ENCODE data around the gene SLC1A5.

SLC1A5 gene

DNA sequence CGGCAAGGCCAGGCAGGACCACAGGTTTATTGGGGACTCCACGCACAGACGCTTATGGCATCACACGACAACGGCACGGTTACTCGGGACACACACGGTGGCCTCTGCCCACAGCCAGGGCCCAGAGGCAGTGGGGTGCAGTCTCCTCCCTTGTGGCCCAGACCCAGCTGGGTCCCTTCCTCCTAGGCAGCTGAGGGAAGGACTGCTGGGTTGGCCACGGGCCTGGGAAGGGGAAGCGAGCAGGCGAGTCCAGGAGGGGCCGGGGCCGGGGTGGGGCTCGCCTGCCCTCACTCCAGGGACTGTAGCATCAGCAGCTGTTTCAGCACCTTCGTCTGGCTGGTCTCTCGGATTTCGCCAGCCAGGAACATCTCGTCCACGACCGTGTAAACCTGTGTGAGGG, 49.8 kb upstream of the SLC1A5 start:
- no peak for TF ChIP-seq ZFP37 (tag by site-specific recombination; IDR thresholded peaks at IDR 0.05)
- peaks cover 7% of the 10 kb centered on the region for H3K4me1 ChIP-seq (ENCODE audit: control insufficient read depth, insufficient read depth, low read length)
- H3K27ac ChIP-seq (ENCODE audit: extremely low read depth, low read depth, low read length) = no peak overlapping the region
- no peak overlapping the region for H3K4me3 ChIP-seq (ENCODE audit: low read depth, low read length)
- POLR2A ChIA-PET = interaction anchor here (0.7 to 2.4 kb wide), 3 partner anchors 50 to 68 kb away, joined by 3 to 10 read pairs (median 3); partner anchors contain the start of gene SLC1A5
- peaks cover 13 to 48% of the 10 kb centered on the region in 2 experiments; a peak in 2 of 3 replicates for H3K36me3 ChIP-seq (ENCODE audit: control insufficient read depth in 2 of 2, insufficient read depth in 1 of 2, low read length in 2 of 2)
- H3K9me3 ChIP-seq (ENCODE audit: control insufficient read depth, insufficient read depth, low read depth, low read length) = no peaks in the 10 kb centered on the region
- CTCF ChIA-PET = interaction anchor here (0.6 to 2.9 kb wide), 4 partner anchors 55 to 84 kb away, joined by 4 to 12 read pairs (median 4); no protein-coding TSS in a partner anchor

DNA sequence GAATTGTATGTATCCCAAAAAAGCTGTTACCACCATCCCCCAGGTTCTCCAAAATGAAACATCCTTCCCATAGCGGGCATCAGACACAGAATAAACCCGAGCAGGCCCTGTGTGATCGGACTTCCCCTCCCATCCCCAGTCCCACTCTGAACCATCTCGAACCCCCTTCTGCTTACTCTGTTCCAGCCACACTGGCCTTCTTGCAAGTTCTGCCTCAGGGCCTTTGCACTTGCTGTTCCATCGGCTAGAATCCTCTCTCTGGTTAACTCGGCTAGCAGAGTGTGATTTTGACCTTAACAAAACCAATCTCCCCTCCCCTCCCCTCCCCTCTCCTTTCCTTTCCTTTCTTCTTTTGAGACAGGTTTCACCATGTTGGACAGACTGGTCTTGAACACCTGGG, 46.6 kb upstream of the SLC1A5 start:
- CTCF ChIA-PET = interaction anchor here (1.2 kb wide), 1 partner anchor 79 kb away, joined by 3 read pairs; no protein-coding TSS in a partner anchor
- POLR2A ChIA-PET = no interaction called here

DNA sequence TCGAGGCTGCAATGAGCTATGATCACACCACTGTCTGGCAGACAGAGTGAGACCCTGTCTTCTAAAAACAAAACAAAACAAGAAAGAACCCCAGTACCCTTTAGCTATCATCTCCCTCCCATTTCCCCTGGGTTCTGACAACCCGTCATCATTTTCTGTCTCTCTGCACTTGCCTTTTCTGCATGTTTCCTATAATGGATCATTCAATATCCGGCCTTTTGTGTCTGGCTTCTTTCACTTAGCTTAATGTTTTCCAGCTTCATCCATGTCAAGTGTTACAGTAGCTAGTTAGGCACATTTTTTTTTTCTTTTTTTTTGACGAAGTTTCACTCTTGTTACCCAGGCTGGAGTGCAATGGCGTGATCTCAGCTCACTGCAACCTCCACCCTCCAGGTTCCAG, 45.7 kb upstream of the SLC1A5 start:
- H3K4me3 ChIP-seq (ENCODE audit: low read depth, low read length) = no peak overlapping the region
- no peaks in the 10 kb centered on the region for H3K4me1 ChIP-seq (ENCODE audit: control insufficient read depth, insufficient read depth, low read length)
- H3K27ac ChIP-seq (ENCODE audit: extremely low read depth, low read depth, low read length) = no peak overlapping the region
- CTCF ChIA-PET = interaction anchor here (1.0 to 1.2 kb wide), 4 partner anchors 67 to 92 kb away, joined by 3 to 8 read pairs (median 4); no protein-coding TSS in a partner anchor
- H3K9me3 ChIP-seq (ENCODE audit: control insufficient read depth, insufficient read depth, low read depth, low read length) = no peaks in the 10 kb centered on the region
- TF ChIP-seq ZNF416 (tag by site-specific recombination; IDR thresholded peaks at IDR 0.05) = no peak
- no peak for TF ChIP-seq KLF16 (tag by site-specific recombination; IDR thresholded peaks at IDR 0.05)
- TF ChIP-seq ZNF596 (tag by site-specific recombination; IDR thresholded peaks at IDR 0.05) = no peak
- TF ChIP-seq SP7 (tag by site-specific recombination; IDR thresholded peaks at IDR 0.05) = no peak
- TF ChIP-seq, protein P1, sequence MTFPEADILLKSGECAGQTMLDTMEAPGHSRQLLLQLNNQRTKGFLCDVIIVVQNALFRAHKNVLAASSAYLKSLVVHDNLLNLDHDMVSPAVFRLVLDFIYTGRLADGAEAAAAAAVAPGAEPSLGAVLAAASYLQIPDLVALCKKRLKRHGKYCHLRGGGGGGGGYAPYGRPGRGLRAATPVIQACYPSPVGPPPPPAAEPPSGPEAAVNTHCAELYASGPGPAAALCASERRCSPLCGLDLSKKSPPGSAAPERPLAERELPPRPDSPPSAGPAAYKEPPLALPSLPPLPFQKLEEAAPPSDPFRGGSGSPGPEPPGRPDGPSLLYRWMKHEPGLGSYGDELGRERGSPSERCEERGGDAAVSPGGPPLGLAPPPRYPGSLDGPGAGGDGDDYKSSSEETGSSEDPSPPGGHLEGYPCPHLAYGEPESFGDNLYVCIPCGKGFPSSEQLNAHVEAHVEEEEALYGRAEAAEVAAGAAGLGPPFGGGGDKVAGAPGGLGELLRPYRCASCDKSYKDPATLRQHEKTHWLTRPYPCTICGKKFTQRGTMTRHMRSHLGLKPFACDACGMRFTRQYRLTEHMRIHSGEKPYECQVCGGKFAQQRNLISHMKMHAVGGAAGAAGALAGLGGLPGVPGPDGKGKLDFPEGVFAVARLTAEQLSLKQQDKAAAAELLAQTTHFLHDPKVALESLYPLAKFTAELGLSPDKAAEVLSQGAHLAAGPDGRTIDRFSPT (tag by site-specific recombination; IDR thresholded peaks at IDR 0.05) = no peak
- no peak for TF ChIP-seq ZNF23 (tag by site-specific recombination; IDR thresholded peaks at IDR 0.05; ENCODE audit: borderline replicate concordance)
- no peak for TF ChIP-seq BCL11A (tag by site-specific recombination; IDR thresholded peaks at IDR 0.05; ENCODE audit: low read depth)
- TF ChIP-seq YY1 (tag by site-specific recombination; IDR thresholded peaks at IDR 0.05) = no peak
- no peak for TF ChIP-seq ZNF350 (tag by site-specific recombination; IDR thresholded peaks at IDR 0.05)
- TF ChIP-seq ZNF114 (tag by site-specific recombination; IDR thresholded peaks at IDR 0.05) = no peak
- no peak for TF ChIP-seq EGR2 (tag by site-specific recombination; IDR thresholded peaks at IDR 0.05; ENCODE audit: low read depth)
- TF ChIP-seq ZBTB17 (tag by site-specific recombination; IDR thresholded peaks at IDR 0.05) = no peak
- TF ChIP-seq ZNF701 (tag by site-specific recombination; IDR thresholded peaks at IDR 0.05) = no peak
- POLR2A ChIA-PET = interaction anchor here (1.2 to 1.3 kb wide), 2 partner anchors 17 to 46 kb away, joined by 3 to 4 read pairs; partner anchors contain the start of genes AP2S1 and SLC1A5
- H3K36me3 ChIP-seq (ENCODE audit: control insufficient read depth in 2 of 2, insufficient read depth in 1 of 2, low read length in 2 of 2) = peaks cover 8 to 18% of the 10 kb centered on the region in 2 experiments; a peak in 2 of 3 replicates

More for the DNA sequence above, 46.6 kb upstream of the SLC1A5 start:
- H3K27ac ChIP-seq (ENCODE audit: extremely low read depth, low read depth, low read length) = no peak overlapping the region
- TF ChIP-seq, protein P2, sequence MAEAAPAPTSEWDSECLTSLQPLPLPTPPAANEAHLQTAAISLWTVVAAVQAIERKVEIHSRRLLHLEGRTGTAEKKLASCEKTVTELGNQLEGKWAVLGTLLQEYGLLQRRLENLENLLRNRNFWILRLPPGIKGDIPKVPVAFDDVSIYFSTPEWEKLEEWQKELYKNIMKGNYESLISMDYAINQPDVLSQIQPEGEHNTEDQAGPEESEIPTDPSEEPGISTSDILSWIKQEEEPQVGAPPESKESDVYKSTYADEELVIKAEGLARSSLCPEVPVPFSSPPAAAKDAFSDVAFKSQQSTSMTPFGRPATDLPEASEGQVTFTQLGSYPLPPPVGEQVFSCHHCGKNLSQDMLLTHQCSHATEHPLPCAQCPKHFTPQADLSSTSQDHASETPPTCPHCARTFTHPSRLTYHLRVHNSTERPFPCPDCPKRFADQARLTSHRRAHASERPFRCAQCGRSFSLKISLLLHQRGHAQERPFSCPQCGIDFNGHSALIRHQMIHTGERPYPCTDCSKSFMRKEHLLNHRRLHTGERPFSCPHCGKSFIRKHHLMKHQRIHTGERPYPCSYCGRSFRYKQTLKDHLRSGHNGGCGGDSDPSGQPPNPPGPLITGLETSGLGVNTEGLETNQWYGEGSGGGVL (tag by site-specific recombination; IDR thresholded peaks at IDR 0.05) = no peak
- peak; percentile 96 for TF ChIP-seq ZNF623 (tag by site-specific recombination; IDR thresholded peaks at IDR 0.05)
- TF ChIP-seq, protein P3, sequence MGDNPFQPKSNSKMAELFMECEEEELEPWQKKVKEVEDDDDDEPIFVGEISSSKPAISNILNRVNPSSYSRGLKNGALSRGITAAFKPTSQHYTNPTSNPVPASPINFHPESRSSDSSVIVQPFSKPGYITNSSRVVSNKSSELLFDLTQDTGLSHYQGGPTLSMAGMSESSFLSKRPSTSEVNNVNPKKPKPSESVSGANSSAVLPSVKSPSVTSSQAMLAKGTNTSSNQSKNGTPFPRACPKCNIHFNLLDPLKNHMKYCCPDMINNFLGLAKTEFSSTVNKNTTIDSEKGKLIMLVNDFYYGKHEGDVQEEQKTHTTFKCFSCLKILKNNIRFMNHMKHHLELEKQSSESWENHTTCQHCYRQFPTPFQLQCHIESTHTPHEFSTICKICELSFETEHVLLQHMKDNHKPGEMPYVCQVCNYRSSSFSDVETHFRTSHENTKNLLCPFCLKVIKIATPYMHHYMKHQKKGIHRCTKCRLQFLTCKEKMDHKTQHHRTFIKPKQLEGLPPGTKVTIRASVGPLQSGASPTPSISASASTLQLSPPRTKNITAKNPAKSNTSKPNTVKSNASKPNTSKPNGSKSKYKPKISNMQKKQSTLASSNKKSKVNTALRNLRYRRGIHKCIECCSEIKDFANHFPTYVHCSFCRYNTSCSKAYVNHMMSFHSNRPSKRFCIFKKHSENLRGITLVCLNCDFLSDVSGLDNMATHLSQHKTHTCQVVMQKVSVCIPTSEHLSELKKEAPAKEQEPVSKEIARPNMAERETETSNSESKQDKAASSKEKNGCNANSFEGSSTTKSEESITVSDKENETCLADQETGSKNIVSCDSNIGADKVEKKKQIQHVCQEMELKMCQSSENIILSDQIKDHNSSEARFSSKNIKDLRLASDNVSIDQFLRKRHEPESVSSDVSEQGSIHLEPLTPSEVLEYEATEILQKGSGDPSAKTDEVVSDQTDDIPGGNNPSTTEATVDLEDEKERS (tag by site-specific recombination; IDR thresholded peaks at IDR 0.05) = 0 out of 2 replicates have a peak, but pooled peaks have one; percentile 32
- H3K36me3 ChIP-seq (ENCODE audit: control insufficient read depth in 2 of 2, insufficient read depth in 1 of 2, low read length in 2 of 2) = peaks cover 13 to 26% of the 10 kb centered on the region in 2 experiments; a peak in 2 of 3 replicates
- no peaks in the 10 kb centered on the region for H3K4me1 ChIP-seq (ENCODE audit: control insufficient read depth, insufficient read depth, low read length)
- H3K4me3 ChIP-seq (ENCODE audit: low read depth, low read length) = no peak overlapping the region
- no peaks in the 10 kb centered on the region for H3K9me3 ChIP-seq (ENCODE audit: control insufficient read depth, insufficient read depth, low read depth, low read length)

All from HEK293 (cell line).